CD4-positive, alpha-beta T cell treated with Interleukin-1 beta for 1 hour (primary cell): ENCODE measurements around the gene BLOC1S5.
"Not testable (repeated sequence)": the region's sequence is repeated elsewhere in the genome, so short reads cannot be mapped to it uniquely, and the experiment has no call there.

ENCODE experiments used
- DNase-seq, 2 donors: peaks; one replicate each; pipeline ENCODE4 v3.0.0-alpha.2; 2020 to 2022

The BLOC1S5 gene

DNA sequence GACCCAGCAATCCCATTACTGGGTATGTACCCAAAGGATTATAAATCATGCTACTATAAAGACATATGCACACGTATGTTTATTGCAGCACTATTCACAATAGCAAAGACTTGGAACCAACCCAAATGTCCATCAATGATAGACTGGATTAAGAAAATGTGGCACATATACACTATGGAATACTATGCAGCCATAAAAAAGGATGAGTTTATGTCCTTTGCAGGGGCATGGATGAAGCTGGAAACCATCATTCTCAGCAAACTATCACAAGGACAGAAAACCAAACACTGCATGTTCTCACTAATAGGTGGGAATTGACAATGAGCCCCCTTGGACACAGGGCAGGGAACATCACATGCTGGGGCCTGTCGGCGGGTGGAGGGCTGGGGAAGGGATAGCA is 30.1 kb downstream of the BLOC1S5 start:
- DNase-seq, result not testable (repeated sequence)

DNA sequence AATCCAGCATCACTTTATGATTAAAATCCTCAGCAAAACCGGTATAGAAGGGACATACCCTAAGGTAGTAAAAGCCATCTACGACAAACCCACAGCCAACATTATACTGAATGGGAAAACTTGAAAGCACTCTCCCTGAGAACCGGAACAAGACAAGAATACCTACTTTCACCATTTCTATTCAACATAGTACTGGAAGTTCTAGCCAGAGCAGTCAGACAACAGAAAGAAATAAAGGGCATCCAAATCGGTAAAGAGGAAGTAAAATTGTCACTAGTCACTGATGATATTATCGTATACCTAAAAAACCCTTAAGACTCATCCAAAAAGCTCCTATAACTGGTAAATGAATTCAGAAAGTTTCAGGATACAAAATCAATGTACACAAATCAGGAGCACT is 33.3 kb downstream of the BLOC1S5 start:
- DNase-seq, result no peak

DNA sequence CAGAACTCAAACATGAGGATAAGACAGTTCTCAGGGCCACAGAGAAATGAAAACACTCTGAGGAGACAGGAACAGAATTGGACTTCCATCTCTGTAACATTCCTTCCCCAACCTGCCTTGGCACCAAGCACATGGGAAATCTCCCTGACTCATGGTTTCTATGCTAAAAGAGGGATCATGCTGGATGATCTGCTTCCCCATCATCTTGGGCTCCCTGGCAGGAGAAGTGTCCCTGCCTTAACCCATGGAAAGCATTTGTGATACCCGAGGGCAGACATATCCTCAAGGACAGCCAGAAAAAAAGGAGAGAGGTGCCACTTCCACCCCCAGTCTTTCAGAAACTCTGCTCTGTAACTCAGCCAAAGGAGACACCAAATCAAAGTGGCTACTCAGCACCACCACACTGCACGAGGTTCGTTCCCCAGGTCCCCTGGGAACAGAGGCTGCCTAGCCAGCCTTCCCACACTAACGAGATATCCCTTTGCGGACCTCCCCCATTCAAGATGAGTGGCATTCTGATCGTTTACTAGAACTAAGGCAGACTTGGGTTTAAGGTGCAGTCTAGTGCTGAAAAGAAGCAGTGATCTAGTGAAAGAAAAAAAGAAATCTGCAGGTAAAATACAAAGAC is 34.8 kb downstream of the BLOC1S5 start:
- no peak for DNase-seq

DNA sequence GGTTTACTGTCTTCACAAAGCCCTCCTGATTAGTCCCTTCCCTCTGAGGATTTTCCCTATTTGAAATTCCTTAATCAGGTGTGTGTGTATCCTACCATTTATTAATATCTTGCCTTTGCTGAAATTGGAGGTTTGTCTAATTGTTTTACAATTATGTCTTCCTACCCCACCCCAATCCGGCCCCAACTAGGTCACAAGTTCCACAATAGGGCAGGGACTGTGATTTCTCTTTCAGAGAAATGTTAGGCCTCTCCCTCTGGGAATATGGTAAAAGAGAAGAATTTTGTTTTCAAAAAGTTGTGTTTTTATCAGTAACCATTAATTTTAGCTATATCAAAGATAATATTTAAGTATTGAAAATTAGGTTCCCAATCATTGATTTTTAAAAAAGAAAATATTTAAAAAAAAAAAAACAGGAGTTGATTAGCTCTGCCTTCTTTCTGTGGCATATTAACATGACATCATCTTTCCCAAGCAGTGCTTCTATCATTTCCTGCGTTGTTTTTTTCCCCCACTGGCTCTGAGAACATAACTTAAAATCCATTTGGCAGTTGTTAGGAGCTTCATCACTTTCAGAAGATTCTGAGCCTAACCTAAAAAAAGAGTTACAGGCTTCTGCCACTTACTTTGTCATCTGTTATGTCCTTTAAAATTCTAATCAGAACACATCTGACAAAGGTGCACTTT is 36.1 kb downstream of the BLOC1S5 start:
- DNase-seq, result no peak

DNA sequence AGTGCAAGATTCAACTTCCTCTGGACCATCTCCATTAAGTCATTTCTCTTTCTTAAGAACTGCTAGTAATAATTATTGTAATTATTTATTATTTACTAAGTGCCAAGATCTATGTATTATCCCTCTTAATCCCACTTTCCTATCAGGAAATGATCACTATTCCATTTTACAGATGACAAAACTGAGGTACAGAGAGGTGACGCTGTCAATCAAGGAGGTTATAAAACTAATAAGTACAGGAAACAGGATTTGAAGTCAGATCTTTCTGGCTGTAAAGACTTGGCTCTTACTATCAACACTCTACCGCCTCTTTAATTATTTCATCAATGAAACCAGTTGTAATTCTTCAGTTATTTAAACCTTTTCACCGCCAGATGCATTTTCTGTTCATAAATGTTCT is 37.4 kb downstream of the BLOC1S5 start:
- no peak for DNase-seq

DNA sequence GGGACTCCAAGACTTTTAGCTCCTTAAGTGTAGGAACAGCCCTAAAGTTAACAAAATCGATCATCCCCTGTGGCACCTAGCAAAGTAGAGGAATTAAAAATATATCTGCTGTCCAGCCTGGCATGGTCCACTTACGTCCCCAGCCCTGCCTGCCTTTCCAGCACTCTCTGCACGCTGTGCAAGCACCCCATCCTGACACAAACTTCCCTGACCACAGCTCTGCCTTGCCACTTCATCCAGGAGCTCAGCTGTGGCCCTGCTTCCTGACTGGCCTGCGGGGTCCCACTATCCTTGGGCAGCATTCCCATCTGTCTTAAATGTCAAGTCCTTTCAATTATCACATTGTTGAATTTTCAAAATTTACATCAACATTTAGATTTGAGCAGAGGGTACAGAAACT is 39.0 kb downstream of the BLOC1S5 start:
- DNase-seq, result no peak

DNA sequence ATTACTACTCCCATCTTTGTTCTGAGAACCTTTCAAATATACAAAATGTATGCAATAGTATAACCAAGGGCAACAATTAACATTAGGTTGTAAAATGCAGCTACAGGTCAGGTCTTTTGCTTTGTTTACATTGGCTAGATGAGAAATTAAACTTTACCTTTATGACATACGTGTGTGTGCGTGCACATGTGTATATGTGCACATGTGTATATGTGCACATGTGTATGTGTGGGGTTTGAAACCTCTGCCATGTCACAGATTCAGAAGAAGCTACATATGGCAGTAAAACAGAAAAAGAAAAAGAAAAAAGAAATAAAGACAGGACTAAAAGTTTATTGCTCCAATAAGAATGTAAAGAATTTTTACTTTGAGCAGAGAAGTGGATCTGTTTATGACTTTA is 40.6 kb downstream of the BLOC1S5 start:
- no peak for DNase-seq

DNA sequence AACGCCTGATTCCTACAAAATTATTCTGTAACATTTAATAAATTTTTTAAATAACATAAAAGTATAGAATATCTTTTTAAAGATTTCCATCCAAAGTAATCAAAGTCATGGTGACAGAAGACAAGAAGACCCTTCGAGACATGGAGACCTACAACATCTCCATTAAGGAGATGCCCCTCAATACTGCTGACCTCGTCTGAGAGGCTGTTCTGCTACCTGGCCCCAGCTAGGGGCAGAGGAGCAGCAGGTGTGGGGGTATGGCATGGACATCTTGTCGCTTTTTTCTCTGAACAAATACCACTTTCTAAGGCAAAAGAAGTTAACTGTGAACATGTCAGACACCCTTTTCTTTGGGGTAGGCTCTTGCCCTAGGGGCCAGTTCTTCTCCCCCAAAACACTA is 44.1 kb downstream of the BLOC1S5 start:
- DNase-seq, result no peak

DNA sequence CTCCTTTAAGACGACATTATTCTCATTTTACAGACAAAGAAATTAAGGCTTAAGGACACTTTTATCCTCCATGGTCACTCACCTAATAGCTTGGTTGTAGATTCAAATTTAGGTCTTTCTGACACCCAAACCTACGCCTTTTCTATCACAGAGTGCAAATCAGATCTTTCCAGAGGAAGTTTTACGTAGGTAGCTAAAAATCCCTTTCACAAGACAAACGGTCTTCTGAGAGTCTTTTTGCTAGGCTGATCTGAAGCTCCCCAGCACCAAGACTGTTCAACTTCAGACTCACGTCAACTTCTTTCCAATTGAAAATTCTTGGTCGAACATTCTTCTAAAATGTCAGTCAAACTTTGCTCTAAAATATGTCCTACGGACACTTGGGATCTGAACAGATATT is 46.5 kb downstream of the BLOC1S5 start:
- no peak for DNase-seq

DNA sequence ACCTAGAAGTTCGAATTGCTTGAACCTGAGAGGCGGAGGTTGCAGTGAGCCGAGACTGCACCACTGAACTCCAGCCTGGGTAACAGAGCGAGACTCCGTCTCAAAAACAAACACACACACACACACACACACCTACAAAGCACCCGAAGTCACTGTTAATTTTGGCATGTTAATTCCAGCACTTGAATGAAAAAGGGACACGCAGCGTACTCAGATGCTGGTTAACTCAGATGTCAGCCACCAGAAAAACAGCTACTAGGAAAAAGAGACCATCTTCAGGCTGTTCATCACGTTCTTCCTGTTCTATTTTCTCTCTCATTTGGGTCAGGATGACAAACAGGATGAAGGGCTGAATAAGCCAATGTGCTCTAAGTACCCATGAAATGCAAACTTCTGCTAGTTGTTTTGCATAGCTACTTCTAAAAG is 46.9 kb downstream of the BLOC1S5 start:
- no peak for DNase-seq

DNA sequence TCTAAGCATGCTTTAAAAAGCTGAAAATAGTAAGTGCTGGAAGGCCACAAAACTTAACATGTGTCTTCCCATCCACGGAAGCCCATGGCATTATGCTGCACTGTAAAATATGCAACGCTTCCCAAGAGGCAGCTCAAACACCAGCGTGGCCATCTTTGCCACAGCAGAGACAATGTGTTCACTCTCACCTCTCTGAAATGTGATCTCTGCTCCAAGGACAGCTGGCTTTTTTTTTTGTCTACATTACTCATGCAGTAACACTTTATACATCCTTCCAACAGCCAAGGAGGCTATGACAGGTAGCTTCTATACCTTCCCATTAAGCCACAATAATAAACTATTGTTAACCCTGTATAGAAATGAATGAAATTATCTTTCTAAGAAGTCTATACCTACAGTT is 49.2 kb downstream of the BLOC1S5 start:
- no peak for DNase-seq

DNA sequence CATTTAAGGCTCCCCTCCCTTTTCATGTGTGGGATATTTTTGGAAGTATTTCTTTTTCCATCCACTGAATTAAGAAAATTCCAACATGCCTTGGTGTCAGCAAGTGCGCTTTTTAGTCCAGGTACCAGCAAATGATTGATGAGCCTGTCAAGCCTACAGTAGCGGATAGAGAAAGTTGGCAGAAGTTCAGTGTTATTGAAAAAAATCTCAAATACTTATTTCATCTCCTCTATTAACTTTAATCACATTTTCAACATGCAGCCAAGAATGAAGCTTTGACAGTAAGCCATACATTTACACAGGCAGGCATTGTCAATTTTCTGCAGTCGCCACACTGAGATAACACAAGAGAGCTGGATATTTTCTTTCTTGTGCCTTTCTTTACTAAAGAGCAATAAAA is 50.4 kb downstream of the BLOC1S5 start:
- DNase-seq, result no peak

DNA sequence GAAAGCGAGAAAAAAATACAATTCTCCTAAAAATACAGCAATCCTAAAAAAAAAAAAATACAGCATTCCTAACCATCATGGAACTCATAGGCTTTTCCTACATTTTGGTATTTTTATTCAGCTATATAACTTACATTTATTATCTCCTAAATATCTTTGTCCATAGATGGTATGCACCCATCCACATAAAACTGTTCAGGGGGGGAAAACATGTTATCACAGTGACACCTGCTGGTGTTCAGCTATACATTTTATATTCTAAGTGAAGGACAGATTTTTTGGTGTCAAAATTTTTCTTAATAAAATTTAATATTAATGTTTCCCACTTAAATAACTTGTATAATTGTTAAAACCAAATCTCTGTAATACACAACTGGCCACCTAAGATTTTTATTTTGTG is 58.0 kb downstream of the BLOC1S5 start:
- DNase-seq, result peak in 1 of 2 donors; percentile 20

DNA sequence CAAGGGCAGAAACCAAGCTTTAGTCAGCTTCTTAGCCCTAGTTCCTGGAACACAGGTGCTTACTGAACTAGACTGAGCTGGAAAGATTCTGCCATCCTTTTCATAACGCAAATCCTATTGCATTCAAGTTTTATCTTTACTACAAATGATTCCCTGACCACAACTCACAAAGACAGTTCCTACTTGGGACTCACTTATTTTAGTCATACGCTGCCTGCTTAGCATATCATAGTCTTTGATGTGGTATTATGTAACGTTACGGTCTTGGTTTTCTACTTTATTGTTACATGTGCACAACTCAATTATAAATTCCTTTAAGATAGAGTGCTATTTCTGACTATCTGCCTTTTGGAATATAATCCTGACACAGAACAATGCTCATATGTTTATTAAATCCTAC is 59.1 kb downstream of the BLOC1S5 start:
- DNase-seq, result no peak

DNA sequence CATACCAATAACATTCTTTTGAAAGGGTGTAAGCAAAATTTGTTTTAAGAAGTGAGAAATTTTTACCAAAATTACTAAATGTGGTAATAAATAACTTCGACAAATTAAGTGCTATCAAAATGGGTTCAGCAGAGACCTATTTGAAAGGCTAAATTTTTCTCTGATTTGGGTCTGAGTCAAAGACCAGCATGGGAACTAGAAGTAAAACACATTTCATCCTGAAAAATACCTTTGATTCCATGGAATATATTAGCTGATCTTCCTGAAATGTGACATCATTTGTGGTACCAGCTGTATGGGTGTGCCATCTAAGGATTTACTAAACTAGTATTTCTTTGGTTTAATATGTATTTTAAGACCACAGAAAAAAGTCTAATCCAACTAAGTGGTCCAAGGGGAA is 63.6 kb downstream of the BLOC1S5 start:
- no peak for DNase-seq

DNA sequence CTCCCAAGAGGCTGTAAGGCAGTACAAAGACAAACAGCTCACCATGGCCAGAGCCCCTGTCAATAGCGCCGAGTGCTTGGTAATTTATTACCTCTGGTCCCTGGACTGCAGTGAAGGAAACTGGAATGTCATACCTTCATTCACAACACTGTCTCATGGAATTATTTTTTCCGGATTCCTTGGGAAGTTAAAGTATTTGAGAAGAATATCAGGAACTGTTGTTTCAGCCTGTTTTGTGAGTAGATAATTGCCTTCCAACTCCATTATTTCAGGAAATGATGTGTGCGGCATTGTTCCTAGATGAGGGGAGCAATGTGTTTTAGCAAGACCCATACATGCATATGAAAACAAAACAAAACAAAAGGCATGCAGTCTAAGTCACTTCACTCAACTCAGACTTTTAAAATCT is 64.0 kb downstream of the BLOC1S5 start:
- DNase-seq, result no peak

DNA sequence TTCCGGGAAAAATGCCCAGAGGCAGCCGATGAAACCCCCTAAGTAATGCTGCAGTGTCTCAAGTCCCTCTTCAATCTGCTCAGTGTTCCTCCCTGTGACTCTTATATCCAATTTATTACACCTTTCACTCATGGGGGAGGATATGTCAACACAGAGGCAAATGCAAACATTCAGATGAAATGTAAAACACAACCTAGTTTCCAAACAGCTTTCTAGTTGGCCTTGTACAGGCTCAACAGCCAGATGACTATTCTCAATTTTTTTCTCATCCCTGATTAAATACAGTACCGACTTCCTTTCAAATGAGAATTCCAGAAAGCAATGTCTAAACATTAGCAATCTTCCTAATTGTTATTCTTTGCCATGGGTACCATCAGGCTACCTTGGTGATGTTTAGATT is 65.0 kb downstream of the BLOC1S5 start:
- no peak for DNase-seq

DNA sequence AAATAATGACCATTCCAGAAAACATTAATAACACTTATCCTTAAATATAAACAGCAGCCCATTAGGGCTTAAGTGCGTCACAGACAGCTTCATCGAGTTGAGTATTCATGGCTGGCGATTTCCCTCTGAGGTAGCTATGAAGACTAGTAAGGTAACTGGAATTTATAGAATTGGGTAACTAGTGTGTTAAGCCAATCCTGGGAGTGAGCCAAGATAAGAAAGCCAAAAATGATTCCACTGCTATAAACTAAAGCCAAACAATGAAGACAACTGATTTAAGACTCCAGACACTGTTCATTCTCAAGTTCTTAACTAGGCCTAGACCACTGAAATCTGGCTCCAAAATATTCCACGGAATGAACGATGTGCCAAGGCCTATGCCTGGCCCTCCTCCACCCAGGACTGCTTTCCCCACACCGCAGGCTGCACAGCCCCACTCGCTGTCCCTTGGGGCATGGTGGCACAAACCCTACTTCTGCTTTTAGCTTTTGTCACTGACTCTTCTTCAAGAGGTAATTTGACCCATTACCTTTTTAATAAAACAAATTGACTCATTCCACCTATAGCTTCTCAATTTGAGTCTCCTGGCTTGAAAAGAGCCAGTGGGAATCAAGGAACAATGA is 66.0 kb downstream of the BLOC1S5 start:
- no peak for DNase-seq

DNA sequence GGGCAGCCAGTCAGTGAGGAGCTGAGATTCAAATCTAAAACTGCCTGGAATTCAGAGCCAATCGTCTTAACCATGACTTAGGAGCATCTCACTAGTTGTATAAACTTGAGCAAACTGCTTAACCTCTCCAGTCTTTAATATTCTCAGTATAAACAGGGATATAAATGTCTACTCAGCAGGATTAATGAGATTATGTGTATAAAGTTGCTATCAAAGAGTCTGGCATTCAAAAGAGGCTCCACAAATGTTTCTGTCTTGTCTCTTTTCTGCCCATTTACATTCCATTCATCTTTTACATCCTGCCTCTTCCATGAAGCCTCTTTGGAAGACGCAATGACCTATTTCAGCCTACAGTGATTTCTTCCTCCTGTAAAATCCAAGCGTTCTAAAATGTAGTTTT is 66.9 kb downstream of the BLOC1S5 start:
- DNase-seq, result no peak

DNA sequence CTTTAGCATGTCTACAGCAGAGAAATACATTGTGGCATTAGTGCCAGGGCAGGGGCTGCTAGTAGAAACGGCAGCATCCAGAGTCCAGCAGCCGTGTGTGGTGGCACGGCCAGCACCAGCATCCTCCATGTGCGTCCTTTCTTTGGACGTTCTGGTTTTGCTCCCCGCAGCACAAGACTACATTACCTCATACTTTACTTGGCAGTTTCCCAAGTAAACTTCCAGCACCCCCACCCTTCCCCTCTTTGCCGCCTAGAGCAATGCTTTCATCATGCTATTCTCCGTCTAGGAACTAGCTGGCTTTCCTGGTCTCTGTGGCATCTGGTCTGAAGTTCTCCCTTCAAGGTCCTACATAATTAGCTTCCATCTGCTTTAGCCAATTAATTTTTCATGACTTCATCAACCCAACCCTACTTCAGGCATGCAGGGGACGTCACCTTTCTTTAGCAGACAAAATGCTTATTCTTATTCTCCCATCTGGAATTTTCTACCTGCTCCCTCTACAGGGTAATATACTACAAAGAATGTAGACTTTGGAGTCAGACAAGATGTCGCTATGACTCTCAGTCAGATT is 67.6 kb downstream of the BLOC1S5 start:
- no peak for DNase-seq

DNA sequence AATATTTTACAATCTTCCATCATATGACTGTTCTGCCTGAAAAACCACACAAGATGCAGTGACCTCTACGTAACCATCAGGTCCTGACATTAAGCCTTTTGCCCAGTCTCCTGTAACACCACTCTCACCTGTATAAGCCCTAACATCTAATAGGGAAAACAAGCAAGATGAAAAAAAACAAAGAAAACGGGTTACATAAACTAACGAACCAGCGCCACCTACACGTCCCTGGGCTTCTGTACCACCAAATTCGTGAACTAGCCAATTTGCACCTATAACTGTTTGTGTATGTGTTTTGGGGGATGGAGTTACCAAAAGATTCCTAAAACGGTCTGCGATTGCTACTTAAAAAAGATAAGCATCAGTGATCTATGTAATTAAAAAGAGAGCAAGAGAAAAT is 70.2 kb downstream of the BLOC1S5 start:
- no peak for DNase-seq

DNA sequence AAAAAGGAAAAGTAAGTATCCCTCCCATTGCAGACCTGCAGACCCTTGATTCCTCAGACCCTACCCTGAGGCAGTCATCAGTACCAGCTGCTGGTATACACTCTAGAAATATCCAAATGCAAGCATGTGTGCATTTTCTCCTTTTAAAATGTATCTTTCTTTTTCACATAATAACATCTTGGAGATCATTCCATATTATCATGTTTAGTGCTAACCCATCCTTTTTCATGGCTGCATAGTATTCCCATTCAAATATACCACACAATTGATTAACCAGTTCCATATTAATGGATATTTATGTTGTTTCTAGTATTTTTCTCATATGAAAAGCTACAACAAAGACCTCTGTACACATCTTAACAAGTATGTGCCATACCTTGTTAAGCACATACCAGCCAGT is 70.8 kb downstream of the BLOC1S5 start:
- no peak for DNase-seq

DNA sequence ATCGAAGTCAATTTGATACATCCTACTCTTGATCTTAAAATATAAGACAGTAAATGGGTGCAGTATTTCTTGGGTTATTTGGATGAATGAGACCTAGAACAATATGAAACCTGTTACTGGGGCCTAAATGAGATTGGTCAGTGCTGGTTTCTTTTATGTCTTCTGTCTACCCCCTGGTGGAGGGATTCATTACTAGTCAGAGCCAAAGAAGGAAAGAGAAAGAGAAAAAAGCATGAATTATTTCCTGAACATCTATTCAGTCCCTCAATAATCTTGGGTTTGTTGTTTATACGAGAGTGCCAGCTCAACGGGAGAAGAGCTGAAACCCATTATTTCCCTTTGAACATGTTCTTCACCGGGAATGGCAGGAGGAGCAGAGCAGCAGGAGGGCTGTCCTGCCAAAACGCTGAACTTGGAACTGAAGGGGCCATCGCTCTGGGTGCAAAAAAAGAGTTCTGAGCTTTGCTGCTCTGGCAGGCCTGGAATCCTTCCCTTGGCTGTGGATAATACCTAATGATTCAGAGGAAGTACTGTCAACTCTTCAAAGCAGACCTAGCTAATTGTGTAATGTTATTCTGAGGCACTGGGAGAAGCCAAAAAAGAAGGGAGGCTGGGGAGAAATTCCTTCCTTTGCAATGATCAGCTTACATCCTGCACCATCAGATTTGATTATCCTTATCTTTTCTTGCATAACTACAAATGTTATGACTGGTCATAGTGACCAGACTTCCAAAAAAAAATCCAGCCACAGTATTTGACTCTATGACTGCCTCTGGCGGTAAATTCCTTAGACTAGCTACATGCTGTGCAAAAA is 72.0 kb downstream of the BLOC1S5 start:
- DNase-seq, result no peak
